GM10248 (cell line): Measurements from ENCODE around the gene SMTN.

Experiments used
- CTCF ChIA-PET: fragments of 300-600 bp; sonication (Branson Sonifier 250); formaldehyde crosslinking; extraction: SDS; loops from one replicate; lab custom pipeline; 2021; ENCODE audit warnings: antibody characterized with exemption; lab: Yijun Ruan, JAX
- POLR2A ChIA-PET: fragments of 350-650 bp; sonication (Branson Sonifier 250); formaldehyde crosslinking; extraction: SDS; loops from one replicate; lab custom pipeline; 2020; ENCODE audit warnings: antibody characterized with exemption; lab: Yijun Ruan, JAX
- DNase-seq: peaks from one replicate; pipeline ENCODE4 v3.0.0; 2012; ENCODE audit errors: extremely low spot score
- TF ChIP-seq, protein P1 (sequence below): IDR thresholded peaks from 2 replicates; pipeline ENCODE4 v1.5.1; 2012; ENCODE audit warnings: mild to moderate bottlenecking, low read depth; ENCODE audit errors: extremely low read depth, missing control alignments, control extremely low read depth

Gene SMTN

DNA sequence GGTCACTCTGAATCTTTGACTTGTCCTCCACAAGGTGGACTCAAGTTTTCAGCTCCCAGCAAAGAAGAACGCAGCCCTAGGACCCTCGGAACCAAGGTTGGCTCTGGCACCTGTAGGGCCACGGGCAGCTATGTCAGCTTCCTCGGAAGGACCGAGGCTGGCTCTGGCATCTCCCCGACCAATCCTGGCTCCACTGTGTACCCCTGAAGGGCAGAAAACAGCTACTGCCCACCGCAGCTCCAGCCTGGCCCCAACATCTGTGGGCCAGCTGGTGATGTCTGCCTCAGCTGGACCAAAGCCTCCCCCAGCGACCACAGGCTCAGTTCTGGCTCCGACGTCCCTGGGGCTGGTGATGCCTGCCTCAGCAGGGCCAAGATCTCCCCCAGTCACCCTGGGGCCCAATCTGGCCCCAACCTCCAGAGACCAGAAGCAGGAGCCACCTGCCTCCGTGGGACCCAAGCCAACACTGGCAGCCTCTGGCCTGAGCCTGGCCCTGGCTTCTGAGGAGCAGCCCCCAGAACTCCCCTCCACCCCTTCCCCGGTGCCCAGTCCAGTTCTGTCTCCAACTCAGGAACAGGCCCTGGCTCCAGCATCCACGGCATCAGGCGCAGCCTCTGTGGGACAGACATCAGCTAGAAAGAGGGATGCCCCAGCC lies 43.8 kb downstream of the SMTN start:
- TF ChIP-seq, protein P1, sequence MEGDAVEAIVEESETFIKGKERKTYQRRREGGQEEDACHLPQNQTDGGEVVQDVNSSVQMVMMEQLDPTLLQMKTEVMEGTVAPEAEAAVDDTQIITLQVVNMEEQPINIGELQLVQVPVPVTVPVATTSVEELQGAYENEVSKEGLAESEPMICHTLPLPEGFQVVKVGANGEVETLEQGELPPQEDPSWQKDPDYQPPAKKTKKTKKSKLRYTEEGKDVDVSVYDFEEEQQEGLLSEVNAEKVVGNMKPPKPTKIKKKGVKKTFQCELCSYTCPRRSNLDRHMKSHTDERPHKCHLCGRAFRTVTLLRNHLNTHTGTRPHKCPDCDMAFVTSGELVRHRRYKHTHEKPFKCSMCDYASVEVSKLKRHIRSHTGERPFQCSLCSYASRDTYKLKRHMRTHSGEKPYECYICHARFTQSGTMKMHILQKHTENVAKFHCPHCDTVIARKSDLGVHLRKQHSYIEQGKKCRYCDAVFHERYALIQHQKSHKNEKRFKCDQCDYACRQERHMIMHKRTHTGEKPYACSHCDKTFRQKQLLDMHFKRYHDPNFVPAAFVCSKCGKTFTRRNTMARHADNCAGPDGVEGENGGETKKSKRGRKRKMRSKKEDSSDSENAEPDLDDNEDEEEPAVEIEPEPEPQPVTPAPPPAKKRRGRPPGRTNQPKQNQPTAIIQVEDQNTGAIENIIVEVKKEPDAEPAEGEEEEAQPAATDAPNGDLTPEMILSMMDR, result no peak
- POLR2A ChIA-PET, result interaction anchor here (0.6 kb wide), 1 partner anchor 173 kb away, joined by 3 read pairs; no protein-coding TSS in a partner anchor
- CTCF ChIA-PET, result interaction anchor here (1.1 to 1.2 kb wide), 2 partner anchors 17 to 108 kb away, joined by 3 read pairs; no protein-coding TSS in a partner anchor
- no peak for DNase-seq

DNA sequence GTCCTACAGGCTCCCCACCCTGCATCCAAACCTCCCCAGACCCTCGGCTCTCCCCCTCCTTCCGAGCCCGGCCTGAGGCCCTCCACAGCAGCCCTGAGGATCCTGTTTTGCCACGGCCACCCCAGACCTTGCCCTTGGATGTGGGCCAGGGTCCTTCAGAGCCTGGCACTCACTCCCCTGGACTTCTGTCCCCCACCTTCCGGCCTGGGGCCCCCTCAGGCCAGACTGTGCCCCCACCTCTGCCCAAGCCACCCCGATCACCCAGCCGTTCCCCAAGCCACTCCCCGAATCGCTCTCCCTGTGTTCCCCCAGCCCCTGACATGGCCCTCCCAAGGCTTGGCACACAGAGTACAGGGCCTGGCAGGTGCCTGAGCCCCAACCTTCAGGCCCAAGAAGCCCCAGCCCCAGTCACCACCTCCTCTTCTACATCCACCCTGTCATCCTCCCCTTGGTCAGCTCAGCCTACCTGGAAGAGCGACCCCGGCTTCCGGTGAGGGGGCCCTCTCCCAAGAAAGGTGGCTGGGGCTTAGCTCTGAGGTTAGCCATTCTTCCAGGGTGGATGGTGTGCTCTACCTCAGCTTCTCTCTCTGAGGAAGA lies 44.5 kb downstream of the SMTN start:
- no peak for DNase-seq
- TF ChIP-seq, protein P1, result no peak
- ChIA-PET CTCF (no interaction called here), POLR2A (interaction anchor here (0.6 kb wide), 1 partner anchor 174 kb away, joined by 3 read pairs; no protein-coding TSS in a partner anchor)

DNA sequence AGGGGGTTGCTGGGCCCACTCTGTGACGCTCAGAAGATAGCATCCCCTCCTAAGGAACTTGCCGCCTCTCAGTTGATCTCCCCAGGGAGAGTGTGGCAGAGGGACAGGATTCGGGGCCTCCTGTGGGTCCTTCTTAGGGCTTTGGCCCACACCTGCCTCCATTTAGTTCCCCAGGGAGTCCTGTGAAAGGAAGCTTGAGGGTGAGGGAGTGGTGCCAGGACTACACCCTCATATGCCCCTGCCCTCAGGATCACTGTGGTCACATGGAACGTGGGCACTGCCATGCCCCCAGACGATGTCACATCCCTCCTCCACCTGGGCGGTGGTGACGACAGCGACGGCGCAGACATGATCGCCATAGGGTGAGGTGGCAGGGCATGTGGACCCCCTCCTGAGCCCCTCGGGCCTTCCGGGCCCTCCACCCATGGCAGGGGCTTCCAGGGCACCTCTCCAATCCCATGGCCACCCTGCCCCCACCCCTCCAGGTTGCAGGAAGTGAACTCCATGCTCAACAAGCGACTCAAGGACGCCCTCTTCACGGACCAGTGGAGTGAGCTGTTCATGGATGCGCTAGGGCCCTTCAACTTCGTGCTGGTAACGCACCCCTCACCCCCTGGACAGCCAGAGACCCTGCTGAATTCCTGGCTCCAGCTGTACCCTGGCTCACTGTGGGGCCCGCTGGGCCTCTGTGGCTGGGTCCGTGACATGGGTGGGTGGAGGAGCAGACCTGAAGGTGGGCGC lies 45.2 kb downstream of the SMTN start:
- ChIA-PET POLR2A (interaction anchor here (0.7 kb wide), 1 partner anchor 157 kb away, joined by 3 read pairs; no protein-coding TSS in a partner anchor), CTCF (no interaction called here)
- no peak for DNase-seq
- TF ChIP-seq, protein P1, result no peak

DNA sequence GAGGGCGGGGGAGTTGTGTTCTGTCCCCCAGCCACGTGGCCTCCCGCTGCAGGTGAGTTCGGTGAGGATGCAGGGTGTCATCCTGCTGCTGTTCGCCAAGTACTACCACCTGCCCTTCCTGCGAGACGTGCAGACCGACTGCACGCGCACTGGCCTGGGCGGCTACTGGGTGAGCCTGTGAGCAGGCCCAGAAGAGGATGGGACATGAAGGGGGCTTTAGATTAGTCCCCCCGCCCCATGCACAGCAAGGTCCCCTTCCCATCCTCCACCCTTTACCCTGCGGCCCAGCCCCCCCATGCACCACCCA lies 45.7 kb downstream of the SMTN start:
- TF ChIP-seq, protein P1, result no peak
- CTCF ChIA-PET, result no interaction called here
- DNase-seq, result no peak
- POLR2A ChIA-PET, result interaction anchor here (0.7 kb wide), 1 partner anchor 157 kb away, joined by 3 read pairs; no protein-coding TSS in a partner anchor

DNA sequence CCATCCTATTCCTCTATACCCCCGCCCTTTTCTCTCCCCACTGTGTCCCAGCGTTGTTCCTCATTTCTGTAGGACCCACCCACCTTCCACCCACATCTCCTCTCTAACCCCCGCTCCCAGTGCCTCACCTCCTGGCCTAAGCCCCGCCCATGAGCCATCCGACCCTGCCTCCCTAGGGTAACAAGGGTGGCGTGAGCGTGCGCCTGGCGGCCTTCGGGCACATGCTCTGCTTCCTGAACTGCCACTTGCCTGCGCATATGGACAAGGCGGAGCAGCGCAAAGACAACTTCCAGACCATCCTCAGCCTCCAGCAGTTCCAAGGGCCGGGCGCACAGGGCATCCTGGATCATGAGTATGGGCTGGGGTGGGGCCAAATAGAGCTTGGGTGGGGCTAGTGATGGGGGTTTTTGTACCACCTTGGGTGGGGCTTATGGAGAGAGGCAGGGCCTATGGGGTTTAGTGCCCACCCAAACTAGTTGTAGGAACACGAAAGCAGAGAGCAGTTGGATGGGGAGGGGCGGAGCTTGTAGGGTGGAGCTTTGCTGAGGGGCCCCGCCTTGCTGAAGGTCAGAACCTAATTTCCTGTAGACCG lies 46.2 kb downstream of the SMTN start:
- CTCF ChIA-PET, result interaction anchor here (1.1 to 1.6 kb wide), 2 partner anchors 20 to 146 kb away, joined by 4 to 5 read pairs; partner anchors contain the start of gene SELENOM
- DNase-seq, result no peak
- TF ChIP-seq, protein P1, result no peak
- POLR2A ChIA-PET, result interaction anchor here (0.7 kb wide), 1 partner anchor 156 kb away, joined by 3 read pairs; no protein-coding TSS in a partner anchor

DNA sequence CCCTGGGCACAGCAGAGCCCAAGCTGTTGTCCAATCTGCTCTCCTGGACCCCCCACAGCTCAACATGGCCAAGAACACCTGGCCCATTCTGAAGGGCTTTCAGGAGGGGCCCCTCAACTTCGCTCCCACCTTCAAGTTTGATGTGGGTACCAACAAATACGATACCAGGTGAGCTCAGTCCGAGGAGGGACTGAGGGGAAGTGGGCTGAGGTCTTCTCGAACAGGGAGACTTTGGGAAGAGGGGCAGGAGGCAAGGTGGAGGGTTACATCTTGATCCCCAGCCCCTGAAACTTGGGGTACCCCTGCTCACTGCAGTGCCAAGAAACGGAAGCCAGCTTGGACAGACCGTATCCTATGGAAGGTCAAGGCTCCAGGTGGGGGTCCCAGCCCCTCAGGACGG lies 47.0 kb downstream of the SMTN start:
- POLR2A ChIA-PET, result no interaction called here
- DNase-seq, result no peak
- CTCF ChIA-PET, result interaction anchor here (1.1 to 1.6 kb wide), 2 partner anchors 20 to 145 kb away, joined by 4 to 5 read pairs; partner anchors contain the start of gene SELENOM
- TF ChIP-seq, protein P1, result no peak
